ENCODE measurements around the gene CDC45. TPM values are rescaled to one million over a fixed set of nuclear protein-coding genes. Genes with fewer than 3 reads are reported as not detected.

Gene CDC45
- polyA plus RNA-seq, 1 experiment, result 9.3 TPM

DNA sequence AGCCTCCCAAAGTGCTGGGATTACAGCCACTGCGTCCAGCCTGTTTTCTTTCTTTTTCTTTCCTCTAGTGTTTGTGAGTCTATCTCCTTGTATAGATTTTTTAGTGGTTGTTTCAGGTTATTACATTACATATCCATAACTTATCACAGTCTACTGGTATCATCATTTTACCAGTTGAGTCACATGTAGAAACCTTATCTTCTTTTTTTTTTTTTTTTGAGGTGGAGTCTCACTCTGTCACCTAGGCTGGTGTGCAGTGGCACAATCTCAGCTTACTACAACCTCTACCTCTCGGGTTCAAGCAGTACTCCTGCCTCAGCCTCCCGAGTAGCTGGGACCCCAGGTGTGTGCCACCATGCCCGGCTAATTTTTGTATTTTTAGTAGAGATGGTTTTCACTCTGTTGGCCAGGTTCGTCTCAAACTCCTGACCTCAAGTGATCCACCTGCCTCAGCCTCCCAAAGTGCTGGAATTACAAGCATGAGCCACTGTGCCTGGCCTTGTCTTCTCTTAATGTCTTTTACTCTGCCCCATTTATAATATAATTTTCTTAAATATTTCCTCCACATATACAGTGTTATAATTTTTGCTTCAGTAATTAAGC lies 11.0 kb downstream of the CDC45 start:
- CTCF ChIA-PET, result interaction anchor here (0.7 kb wide), 2 partner anchors 16 to 642 kb away, joined by 3 read pairs; no protein-coding TSS in a partner anchor
- Histone ChIP-seq H3K27ac (ENCODE audit: low read depth, low read length) (no peak overlapping the region), H3K4me3 (ENCODE audit: low read depth, low read length) (no peak overlapping the region), H3K27me3 (ENCODE audit: control insufficient read depth, insufficient read depth, low read length) (no peaks in the 10 kb centered on the region), H3K9me3 (ENCODE audit: control insufficient read depth, insufficient read depth, low read length) (no peaks in the 10 kb centered on the region)
- POLR2A ChIA-PET, result interaction anchor here (0.7 kb wide), 1 partner anchor 183 kb away, joined by 4 read pairs; no protein-coding TSS in a partner anchor
- no peak for DNase-seq (ENCODE audit: low read depth, low spot score)
- TF ChIP-seq CTCF (IDR thresholded peaks at IDR 0.05; ENCODE audit: low read depth, low read length), result no peak

- H3K27ac ChIP-seq (ENCODE audit: low read depth, low read length), result no peak overlapping the region
- CTCF ChIA-PET, result interaction anchor here (1.2 kb wide), 1 partner anchor 137 kb away, joined by 5 read pairs; no protein-coding TSS in a partner anchor
Measured at GRCh38 chr22:19492504-19493174, 12.9 kb downstream of the CDC45 start.

GRCh38 chr22:19494001-19494560 lies 14.4 kb downstream of the CDC45 start:
- Histone ChIP-seq H3K4me3 (ENCODE audit: low read depth, low read length) (no peak overlapping the region), H3K27me3 (ENCODE audit: control insufficient read depth, insufficient read depth, low read length) (no peaks in the 10 kb centered on the region), H3K27ac (ENCODE audit: low read depth, low read length) (no peak overlapping the region), H3K9me3 (ENCODE audit: control insufficient read depth, insufficient read depth, low read length) (no peaks in the 10 kb centered on the region)
- no peak for DNase-seq (ENCODE audit: low read depth, low spot score)
- TF ChIP-seq CTCF (IDR thresholded peaks at IDR 0.05; ENCODE audit: low read depth, low read length), result no peak
- POLR2A ChIA-PET, result no interaction called here
- CTCF ChIA-PET, result interaction anchor here (2.8 kb wide), 1 partner anchor 136 kb away, joined by 27 read pairs; no protein-coding TSS in a partner anchor

More at GRCh38 chr22:19492504-19493174, 12.9 kb downstream of the CDC45 start:
- Histone ChIP-seq H3K4me3 (ENCODE audit: low read depth, low read length) (no peak overlapping the region), H3K27me3 (ENCODE audit: control insufficient read depth, insufficient read depth, low read length) (no peaks in the 10 kb centered on the region), H3K9me3 (ENCODE audit: control insufficient read depth, insufficient read depth, low read length) (no peaks in the 10 kb centered on the region)
- POLR2A ChIA-PET, result no interaction called here
- TF ChIP-seq CTCF (IDR thresholded peaks at IDR 0.05; ENCODE audit: low read depth, low read length), result no peak
- no peak for DNase-seq (ENCODE audit: low read depth, low spot score)

DNA sequence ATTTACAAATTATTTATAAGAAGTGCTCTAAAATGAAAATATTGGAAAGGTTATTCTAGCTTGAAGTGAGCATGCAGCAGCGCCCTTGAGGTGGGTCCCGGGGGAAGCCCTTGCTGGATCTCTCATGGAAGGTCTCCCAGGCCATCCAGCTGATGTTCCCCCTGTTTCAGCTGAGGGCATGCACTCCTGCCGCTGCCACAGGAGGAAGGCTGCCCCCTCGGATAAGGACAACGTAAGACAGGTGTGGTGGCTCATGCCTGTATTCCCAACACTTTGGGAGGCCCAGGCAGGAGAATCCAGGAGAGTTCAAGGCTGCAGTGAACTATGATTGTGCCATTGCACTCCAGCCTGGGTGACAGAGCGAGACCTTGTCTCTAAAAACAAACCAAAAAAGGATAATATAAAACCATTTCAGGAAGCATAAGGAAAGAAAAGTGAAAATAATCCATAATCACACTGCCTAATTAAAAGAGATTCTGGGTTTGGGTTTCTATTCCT lies 15.0 kb downstream of the CDC45 start:
- no peak overlapping the region for H3K4me3 ChIP-seq (ENCODE audit: low read depth, low read length)
- no peaks in the 10 kb centered on the region for H3K9me3 ChIP-seq (ENCODE audit: control insufficient read depth, insufficient read depth, low read length)
- H3K27me3 ChIP-seq (ENCODE audit: control insufficient read depth, insufficient read depth, low read length), result no peaks in the 10 kb centered on the region
- no peak for DNase-seq (ENCODE audit: low read depth, low spot score)
- CTCF ChIA-PET, result interaction anchor here (2.8 kb wide), 1 partner anchor 135 kb away, joined by 27 read pairs; no protein-coding TSS in a partner anchor
- POLR2A ChIA-PET, result no interaction called here
- H3K27ac ChIP-seq (ENCODE audit: low read depth, low read length), result no peak overlapping the region
- no peak for TF ChIP-seq CTCF (IDR thresholded peaks at IDR 0.05; ENCODE audit: low read depth, low read length)

All from AG04450 (cell line).